ENCODE measurements around the gene ABCC12. TPM values are rescaled to one million over a fixed set of nuclear protein-coding genes. Genes with fewer than 3 reads are reported as not detected.

The ABCC12 gene
- total RNA-seq, 1 donor, result not detected

- H3K4me2 ChIP-seq (ENCODE audit: insufficient read depth, low read length), result no peak overlapping the region
- no peaks in the 10 kb centered on the region for H3K4me1 ChIP-seq (ENCODE audit: insufficient read depth, low read length)
These were observed 9.7 kb downstream of the ABCC12 start for GRCh38 chr16:48146131-48146530.

GRCh38 chr16:48143812-48144368 is 11.9 kb downstream of the ABCC12 start:
- no peak overlapping the region for H3K4me3 ChIP-seq (ENCODE audit: insufficient read depth, low read length)
- H3K27me3 ChIP-seq (ENCODE audit: insufficient read depth, low read length), result no peaks in the 10 kb centered on the region
- no peak overlapping the region for H2AFZ ChIP-seq (ENCODE audit: low read length)
- no peaks in the 10 kb centered on the region for H3K79me2 ChIP-seq (ENCODE audit: insufficient read depth, low read length)
- no peaks in the 10 kb centered on the region for H4K20me1 ChIP-seq (ENCODE audit: insufficient read depth, low read length)
- DNase-seq (ENCODE audit: insufficient read length, low spot score, missing footprints), result no peak
- no peaks in the 10 kb centered on the region for H3K36me3 ChIP-seq (ENCODE audit: insufficient read depth, low read length)
- H3K9me3 ChIP-seq (ENCODE audit: low read depth, low read length), result no peaks in the 10 kb centered on the region
- H3K27ac ChIP-seq (ENCODE audit: low read depth, low read length), result no peak overlapping the region
- H3K4me1 ChIP-seq (ENCODE audit: insufficient read depth, low read length), result no peaks in the 10 kb centered on the region
- TF ChIP-seq CTCF (IDR thresholded peaks at IDR 0.05; ENCODE audit: extremely low read depth, low read depth, low read length), result no peak
- no peak overlapping the region for H3K4me2 ChIP-seq (ENCODE audit: insufficient read depth, low read length)

More at GRCh38 chr16:48146131-48146530, 9.7 kb downstream of the ABCC12 start:
- Histone ChIP-seq H3K79me2 (ENCODE audit: insufficient read depth, low read length) (no peaks in the 10 kb centered on the region), H3K4me3 (ENCODE audit: insufficient read depth, low read length) (no peak overlapping the region), H3K27me3 (ENCODE audit: insufficient read depth, low read length) (no peaks in the 10 kb centered on the region), H3K36me3 (ENCODE audit: insufficient read depth, low read length) (no peaks in the 10 kb centered on the region), H2AFZ (ENCODE audit: low read length) (no peak overlapping the region), H4K20me1 (ENCODE audit: insufficient read depth, low read length) (no peaks in the 10 kb centered on the region), H3K27ac (ENCODE audit: low read depth, low read length) (no peak overlapping the region), H3K9me3 (ENCODE audit: low read depth, low read length) (no peaks in the 10 kb centered on the region)
- TF ChIP-seq CTCF (IDR thresholded peaks at IDR 0.05; ENCODE audit: extremely low read depth, low read depth, low read length), result no peak
- DNase-seq (ENCODE audit: insufficient read length, low spot score, missing footprints), result no peak

- no peak overlapping the region for H3K27ac ChIP-seq (ENCODE audit: low read depth, low read length)
- no peak for DNase-seq (ENCODE audit: insufficient read length, low spot score, missing footprints)
- H3K4me2 ChIP-seq (ENCODE audit: insufficient read depth, low read length), result no peak overlapping the region
- H3K4me3 ChIP-seq (ENCODE audit: insufficient read depth, low read length), result no peak overlapping the region
- no peaks in the 10 kb centered on the region for H3K79me2 ChIP-seq (ENCODE audit: insufficient read depth, low read length)
- H3K27me3 ChIP-seq (ENCODE audit: insufficient read depth, low read length), result no peaks in the 10 kb centered on the region
- no peaks in the 10 kb centered on the region for H4K20me1 ChIP-seq (ENCODE audit: insufficient read depth, low read length)
- H3K9me3 ChIP-seq (ENCODE audit: low read depth, low read length), result no peaks in the 10 kb centered on the region
- no peaks in the 10 kb centered on the region for H3K36me3 ChIP-seq (ENCODE audit: insufficient read depth, low read length)
- H2AFZ ChIP-seq (ENCODE audit: low read length), result no peak overlapping the region
- no peak for TF ChIP-seq CTCF (IDR thresholded peaks at IDR 0.05; ENCODE audit: extremely low read depth, low read depth, low read length)
- H3K4me1 ChIP-seq (ENCODE audit: insufficient read depth, low read length), result no peaks in the 10 kb centered on the region
These were observed 15.0 kb downstream of the ABCC12 start for GRCh38 chr16:48140821-48141220.

GRCh38 chr16:48139517-48139916 is 16.3 kb downstream of the ABCC12 start:
- Histone ChIP-seq H3K27ac (ENCODE audit: low read depth, low read length) (no peak overlapping the region), H3K27me3 (ENCODE audit: insufficient read depth, low read length) (no peaks in the 10 kb centered on the region), H3K36me3 (ENCODE audit: insufficient read depth, low read length) (no peaks in the 10 kb centered on the region), H3K4me2 (ENCODE audit: insufficient read depth, low read length) (no peak overlapping the region), H4K20me1 (ENCODE audit: insufficient read depth, low read length) (no peaks in the 10 kb centered on the region), H3K79me2 (ENCODE audit: insufficient read depth, low read length) (no peaks in the 10 kb centered on the region), H3K4me3 (ENCODE audit: insufficient read depth, low read length) (no peak overlapping the region), H3K9me3 (ENCODE audit: low read depth, low read length) (no peaks in the 10 kb centered on the region), H2AFZ (ENCODE audit: low read length) (no peak overlapping the region), H3K4me1 (ENCODE audit: insufficient read depth, low read length) (no peaks in the 10 kb centered on the region)
- TF ChIP-seq CTCF (IDR thresholded peaks at IDR 0.05; ENCODE audit: extremely low read depth, low read depth, low read length), result no peak
- DNase-seq (ENCODE audit: insufficient read length, low spot score, missing footprints), result no peak
